GM19238 (cell line): ENCODE measurements around the gene SNCB.

Source experiments
- DNase-seq: peaks from one replicate; pipeline ENCODE4 v3.0.0; 2011; ENCODE audit warnings: low spot score; ENCODE audit not compliant: insufficient read length

The SNCB gene

DNA sequence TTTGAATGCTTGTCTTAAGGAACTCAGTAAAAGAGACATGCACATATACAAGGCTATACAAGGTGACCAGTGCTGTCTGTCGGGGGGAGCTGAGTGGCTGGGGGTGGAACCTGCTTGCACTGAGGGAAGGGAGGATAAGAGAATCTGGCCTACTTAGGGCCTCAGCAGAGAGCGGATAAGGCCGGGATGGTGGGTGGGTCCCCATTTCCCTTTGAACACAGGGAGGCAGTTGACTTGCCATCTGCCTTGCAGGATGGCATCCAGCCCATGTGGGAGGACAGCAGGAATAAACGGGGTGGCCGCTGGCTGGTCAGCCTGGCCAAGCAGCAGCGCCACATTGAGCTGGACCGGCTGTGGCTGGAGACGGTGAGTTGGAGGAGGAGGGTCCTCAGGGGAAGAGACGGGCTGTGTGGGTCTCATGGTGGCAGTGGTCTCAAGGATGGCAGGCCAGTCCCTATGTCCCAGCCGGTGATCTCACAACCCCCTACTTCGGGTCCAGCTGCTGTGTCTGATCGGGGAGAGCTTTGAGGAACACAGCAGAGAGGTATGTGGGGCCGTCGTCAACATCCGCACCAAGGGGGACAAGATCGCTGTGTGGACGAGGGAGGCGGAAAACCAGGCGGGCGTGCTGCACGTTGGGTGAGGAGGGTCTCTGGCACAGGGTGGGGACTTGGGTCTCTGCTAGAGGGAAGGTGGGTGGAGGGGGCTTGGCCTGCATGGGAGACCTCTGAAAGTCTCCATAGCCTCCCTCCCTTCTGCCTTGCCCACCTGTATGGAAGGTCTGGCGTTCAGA lies 14.7 kb upstream of the SNCB start:
- DNase-seq: no peak

DNA sequence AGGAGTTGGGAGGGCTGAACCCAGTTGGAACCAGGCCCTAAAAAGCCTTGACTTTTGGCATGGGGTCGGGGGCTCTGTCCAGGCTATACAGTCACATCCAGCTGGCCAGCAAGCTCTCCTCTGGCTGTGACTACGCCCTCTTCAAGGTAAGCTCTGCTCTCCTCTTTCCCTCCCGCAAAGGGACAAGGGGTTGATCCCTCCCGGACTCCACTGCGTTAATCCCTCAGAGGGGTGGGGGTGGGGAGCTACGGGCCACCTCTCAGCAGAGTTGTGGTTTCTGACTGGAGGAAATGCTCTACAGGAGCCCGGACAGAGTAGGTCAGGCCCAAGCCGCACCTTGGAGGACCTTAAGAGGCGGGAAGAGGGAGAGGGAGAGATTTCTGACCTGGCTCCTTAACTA lies 14.0 kb upstream of the SNCB start:
- DNase-seq: no peak

DNA sequence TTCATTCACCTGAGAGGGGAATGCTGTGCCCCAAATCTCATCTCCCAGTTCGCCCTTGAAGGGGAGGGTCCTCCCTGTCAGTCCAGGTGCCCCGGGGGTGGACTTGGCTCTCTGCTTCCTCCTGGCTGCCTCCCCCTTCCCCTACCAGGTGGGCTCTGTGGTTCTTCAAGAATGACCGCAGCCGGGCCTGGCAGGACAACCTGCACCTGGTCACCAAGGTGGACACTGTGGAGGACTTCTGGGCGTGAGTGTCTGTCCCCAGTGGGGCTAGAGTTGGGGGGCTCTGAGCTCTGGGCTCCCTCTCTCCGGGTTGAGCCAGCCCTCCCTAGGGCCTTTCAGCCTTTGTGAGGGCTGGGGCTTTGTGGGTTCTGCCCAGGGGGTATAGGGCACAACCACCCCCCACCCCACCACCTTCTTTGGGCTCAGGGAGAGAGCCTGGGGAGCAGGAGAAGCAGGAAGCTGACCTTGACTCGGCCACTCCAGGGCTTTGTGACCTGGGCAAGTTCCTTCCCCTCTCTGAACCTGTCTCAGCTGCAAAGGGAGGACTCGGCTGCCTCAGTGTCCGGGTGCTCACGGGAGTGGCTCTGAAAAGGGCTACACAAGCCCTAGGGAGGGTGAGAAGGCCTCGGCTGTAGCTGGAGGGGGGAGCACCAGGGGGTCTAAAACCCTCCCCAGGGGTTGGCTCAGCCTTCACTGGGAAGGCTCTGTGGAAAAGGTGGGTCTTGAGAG lies 13.3 kb upstream of the SNCB start:
- DNase-seq: no peak

DNA sequence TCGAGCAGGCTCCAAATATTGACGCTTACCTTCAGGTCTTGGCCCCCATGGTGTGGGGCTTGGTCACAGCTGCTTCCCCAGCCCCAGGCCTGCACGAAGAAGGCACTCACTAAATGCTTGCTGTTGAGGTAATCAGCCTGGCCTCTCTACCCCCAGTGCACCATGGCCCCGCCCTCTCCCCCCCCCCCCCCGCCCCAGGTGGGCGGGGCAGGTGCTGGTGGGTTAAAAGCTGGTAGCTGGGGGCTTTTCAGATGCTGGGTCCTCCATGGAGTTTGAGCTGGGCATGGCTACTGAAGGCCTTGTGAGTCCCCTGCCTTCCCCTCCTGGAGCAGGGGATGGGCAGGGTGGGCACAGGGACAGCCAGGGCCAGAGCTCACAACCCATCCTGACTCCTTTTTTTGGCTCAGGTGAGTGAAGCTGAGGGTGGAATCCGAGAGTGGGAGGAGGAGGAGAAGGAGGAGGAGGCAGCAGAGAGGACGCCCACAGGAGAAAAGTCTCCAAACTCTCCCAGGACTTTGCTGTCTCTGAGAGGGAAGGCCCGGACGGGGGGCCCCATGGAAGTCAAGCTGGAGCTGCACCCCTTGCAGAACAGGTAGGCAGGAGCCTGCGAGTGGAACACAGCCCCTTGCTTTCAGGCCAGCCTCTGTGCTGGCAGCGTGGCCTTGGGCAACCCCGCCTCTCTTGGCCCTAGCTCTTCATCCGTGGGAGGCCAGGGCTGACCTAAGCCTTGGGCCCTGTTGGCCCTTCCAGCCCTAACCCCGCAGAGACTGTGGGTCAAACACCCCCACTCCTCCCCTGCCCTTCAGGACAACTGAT lies 12.5 kb upstream of the SNCB start:
- DNase-seq: no peak

DNA sequence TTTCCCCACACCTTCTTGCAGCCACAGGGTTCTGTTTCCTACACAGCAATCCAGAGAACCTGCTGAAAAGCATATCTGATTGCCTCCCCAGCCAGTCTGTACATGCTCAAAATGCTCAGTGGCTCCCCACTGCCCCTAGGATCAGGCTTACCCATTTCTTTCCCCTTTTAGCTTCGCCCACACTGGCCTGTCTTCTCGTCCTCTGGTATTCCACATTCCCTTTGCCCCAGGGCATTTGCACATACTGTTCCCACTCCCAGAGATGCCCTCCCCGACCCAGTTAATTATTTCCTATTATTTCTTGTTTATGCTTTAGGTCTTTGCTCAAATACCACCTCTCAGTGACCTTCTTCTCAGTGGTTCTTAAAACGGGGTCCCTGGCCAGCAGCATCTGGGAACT lies 10.3 kb upstream of the SNCB start:
- DNase-seq: no peak

DNA sequence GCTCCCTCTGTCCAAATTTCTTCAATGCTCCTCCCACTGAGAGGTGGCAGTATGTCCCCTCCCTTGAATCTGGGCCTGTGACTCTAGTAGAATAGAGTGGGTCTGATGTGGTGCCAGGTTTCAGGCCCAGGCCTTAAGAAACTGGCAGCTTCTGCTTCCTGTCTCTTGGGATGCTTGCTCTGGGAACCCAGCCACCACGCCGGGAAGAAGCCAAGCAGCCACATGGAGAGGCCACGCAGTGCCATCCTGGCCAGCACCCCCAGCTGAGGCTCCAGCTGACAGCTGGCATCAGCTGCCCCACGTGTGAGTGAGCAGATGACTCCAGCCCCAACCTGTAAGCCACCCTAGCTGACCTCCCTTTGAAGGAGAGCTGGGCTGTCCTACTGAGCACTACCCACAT lies 9.6 kb upstream of the SNCB start:
- no peak for DNase-seq

DNA sequence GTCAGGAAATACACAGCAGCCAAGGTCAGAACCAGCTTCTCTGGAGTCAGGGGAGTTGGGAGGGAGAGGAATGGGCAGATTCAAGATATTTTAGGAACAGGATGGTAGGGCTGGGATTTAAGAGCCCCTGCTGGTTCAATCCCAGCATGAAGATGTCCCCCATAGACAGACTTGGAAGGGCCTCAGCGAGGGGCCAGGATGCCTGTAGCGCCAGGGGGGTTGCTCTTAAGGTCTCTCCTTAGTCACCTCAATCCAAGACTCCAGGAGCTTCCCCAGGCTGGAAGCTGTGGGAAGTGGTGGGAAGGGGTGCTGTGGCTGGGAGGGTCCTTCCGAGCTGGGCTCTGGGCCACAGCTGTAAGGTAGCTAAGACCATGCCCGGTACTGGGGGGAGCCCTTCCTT lies 8.9 kb upstream of the SNCB start:
- no peak for DNase-seq

DNA sequence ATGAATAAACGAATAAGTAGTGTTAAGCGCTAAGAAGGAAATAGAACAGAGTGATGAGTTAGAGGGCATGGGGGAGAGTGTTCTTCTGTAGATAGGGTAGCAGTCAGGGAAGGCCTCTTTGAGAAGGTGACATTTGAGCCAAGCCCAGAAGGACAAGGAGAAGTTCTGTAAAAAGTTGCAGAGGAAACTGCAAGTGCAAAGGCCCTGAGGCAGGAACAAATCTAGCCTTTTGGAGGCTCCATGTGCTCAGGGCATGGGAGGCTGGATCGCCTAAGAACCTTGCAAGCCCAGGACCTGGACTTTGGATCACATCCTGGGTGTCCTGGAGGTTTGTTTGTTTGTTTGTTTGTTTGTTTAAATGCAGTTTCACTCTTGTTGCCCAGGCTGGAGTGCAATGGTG lies 8.1 kb upstream of the SNCB start:
- DNase-seq: no peak

DNA sequence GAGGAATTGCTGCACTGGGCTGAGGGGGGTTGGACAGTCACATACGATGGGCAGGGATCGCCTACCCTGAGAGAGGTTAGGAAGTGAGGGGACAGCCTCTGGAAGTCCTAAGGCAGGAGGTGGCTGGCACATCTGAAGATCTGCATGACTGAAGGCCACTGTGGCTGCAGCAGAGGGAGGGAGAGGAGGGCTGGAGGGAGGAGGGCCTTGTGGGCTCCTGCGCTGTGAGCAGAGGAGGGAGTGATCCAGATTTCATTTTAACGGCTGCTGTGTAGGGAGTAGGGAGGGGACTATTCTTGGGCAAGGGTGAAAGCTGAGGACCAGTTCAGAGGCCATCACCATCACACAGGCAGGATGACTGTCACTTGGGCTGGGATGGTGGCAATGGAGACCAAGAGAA lies 7.2 kb upstream of the SNCB start:
- DNase-seq: no peak

DNA sequence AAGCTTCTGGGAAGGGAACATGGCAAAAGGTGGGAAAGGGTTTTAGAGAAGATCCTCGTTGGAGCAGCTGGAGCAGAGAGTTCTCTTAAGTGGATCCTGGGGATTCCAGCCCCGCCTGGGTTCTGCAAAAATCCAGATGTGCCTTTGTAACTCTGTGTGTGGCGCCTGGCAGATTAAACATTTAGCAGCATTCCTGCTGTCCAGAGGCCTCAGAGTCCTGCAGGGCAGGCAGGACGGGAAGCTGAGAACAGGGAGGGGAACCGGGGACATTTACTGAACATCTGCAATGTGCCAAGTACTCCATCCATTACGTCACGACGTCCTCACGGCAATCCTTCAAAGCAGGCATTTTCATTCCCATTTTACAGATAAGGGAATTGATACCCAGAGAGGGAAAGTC lies 6.1 kb upstream of the SNCB start:
- no peak for DNase-seq

DNA sequence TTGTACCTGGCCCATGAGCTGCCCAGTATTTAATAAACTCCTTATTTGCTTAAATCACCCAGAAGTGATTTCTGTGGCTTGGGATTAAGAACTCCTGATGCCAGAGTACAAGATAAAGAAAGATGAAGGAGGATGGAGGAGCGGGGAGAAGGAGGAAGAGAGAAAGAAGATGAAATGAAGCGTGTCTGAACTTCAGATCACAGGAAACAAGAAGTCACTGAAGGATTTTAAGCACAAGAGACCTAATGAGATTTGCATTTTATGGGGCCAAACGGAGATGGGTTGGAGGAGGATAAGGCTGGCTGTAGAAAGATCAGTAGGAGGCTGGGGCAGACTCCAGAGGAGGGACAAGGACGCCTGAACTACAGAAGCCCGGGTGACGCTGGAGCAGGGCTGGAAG lies 3.3 kb upstream of the SNCB start:
- no peak for DNase-seq

DNA sequence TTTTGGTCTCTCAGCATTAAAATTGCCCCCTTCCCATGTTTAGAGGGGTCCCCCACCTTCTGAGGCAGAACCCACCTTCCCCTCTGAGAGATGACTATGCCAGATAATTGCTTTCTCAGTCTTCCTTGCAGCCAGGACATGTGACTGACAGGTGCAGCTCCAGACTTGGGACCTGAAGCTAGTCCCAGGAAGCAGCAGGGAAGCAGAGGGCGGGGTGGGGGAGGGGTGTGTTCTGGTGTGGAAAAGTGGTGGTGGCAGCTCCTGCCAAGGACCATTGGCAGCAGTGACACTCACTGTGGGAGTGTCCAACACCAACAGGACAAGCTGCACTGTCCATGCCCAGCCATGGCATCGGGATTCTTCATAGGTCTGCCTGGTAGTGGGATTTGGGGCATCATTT lies 2.4 kb upstream of the SNCB start:
- no peak for DNase-seq

DNA sequence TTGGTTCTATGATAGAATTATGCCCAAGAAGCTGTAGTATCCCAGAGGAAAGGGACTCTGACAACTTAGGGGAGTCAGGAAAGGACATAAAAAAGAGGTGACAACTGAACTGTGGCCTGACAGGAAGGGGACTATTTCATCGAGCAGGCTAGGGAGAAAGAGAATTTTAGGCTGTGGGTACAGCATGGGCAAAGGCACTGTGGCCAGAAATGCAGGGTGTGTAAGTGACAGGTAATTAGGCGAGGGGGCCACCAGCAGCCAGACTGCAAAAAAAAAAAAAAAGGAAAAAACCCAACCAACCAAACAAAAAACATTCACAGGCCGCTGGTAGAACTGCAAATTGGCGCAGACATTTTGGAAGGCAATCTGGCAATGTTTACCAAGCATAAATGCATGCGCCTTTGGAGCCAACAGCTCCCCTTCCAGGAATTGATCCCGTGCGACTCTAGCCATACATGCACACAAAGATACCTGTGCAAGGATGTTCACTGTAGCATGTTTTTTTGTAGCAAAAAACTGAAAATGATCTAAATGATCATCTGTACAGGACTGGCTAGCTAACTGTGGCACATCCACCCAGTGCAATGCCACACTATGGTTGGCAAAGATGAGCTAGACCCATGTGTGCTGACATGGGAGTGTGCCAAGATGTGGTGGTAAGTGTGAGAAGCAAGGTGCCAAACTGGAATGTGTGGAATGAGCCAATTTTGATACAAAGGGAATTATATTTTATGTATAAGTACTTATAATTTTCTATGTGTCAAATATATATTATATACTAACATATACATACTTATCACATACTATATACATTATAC lies 1.3 kb upstream of the SNCB start:
- DNase-seq: no peak

DNA sequence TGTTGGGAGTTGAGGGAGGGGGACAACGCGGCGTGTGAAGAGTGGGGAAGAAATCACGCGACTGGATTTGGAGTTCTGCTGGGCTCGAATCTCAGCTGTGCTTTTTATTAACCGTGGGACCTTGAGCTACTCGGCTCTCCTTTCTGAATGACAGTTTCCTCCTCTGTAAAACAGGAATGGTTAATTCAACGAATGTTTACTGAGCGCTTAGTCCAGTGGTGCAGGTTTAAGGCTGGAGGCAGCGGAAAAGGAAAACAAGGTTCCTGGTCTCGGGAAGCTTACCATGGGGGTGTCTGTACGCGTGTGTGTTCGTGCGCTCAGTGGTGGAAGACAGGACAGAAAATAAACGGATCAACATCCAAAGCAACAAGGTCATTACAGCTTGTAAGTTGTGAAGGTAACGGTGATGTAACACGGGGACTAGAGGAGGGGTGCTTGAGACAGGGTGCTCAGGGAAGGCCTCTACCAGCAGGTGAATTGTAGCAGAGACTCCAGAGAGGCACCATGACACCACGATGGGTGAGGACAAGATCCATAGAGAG lies 418 bp upstream of the SNCB start:
- DNase-seq: no peak

DNA sequence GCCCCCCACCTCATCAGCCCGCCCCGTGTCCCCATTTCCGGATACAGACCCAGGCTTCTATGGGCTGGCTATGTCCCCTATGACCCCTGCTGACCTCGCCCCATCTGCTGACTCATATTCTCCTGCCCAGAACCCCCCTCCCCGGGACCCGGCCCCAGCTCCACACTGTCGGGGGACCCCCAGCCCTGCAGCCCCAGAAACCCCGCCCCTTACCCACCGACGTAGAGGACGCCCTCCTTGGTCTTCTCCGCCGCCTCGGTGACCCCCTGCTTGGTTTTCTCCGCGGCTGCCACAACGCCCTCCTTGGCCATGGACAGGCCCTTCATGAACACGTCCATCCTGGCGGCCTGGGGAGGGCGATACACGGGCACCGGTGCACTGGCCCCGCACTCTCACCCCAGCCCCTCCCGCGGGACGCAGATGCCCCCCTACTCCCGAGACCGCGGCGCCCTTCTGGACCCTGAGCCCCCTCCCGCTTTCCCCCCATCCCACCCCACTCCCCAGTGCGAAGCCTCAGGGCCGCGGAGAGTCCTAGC lies 949 bp downstream of the SNCB start:
- no peak for DNase-seq

DNA sequence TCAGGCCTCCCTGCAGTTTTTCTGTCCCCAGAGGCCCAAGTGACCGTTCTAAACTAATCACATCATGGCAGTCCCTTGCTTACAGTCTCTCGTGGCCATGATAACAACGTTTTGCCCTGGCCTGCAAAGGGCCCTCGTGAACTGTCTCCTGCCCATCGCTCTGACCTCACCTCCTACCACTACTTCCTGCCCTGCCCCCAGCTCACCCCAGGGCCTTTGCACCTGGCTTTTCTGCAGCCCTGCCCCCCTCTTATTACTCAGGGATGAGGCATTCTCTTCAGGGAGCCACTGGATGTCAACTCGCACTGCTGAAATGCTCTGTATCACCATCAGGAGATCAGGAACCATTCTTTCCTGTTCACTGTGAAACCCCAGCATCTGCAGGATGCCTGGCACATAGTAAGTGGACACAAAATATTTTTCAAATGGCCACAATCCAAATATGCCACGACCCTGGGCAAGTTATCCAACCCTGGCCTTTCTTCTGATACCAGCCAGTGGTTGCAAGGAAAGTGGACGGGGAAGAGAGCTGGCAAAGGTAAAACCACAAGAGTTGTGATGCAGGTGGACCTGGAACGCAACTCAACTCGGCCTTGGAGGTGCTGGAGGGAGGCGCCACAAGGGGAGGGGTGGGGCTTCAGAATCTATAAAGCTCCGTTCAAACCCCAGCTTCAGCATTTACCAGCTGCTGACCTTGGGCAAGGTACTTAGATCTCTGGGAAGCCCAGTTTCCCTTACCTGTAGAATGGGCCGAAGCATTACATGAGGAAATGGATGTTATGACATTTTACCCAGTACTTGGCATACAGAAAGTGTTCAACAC lies 1.7 kb downstream of the SNCB start:
- no peak for DNase-seq

DNA sequence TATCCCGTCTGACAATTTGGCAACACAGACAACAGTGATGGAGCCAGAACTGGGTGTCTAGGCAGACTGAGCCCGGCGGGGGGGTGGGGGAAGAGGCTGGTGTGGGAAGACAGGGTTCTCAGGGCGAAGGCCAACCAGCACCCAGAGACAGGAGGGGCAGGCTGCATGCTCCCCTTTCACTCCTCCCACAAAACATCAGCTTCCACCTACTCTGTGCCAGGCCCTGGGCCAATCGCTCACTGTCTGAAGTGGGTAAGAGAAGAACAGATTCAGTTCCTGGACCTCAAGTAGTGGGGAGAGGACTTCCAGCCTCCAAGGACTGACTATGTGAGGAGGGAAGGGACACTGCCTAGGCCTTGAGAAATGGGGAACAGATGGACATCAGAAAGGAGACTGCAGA lies 2.8 kb downstream of the SNCB start:
- DNase-seq: no peak

DNA sequence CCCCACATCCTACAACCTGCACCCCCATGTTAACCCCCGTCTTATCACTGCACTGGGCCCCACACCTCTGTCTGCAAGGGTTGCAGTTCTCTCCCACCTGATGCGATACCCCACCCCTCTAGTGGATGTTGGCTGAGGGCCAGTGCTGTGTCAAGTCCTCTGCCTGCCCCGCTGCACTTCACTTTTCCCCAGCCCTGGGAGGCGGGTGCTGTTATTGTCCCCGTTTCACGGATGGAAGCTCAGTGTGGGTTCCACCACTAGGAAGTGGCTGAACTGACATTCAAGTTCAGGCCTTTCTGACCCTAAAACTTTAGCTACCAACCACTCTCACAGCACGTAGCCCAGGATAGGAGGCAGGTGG lies 3.5 kb downstream of the SNCB start:
- DNase-seq: no peak

DNA sequence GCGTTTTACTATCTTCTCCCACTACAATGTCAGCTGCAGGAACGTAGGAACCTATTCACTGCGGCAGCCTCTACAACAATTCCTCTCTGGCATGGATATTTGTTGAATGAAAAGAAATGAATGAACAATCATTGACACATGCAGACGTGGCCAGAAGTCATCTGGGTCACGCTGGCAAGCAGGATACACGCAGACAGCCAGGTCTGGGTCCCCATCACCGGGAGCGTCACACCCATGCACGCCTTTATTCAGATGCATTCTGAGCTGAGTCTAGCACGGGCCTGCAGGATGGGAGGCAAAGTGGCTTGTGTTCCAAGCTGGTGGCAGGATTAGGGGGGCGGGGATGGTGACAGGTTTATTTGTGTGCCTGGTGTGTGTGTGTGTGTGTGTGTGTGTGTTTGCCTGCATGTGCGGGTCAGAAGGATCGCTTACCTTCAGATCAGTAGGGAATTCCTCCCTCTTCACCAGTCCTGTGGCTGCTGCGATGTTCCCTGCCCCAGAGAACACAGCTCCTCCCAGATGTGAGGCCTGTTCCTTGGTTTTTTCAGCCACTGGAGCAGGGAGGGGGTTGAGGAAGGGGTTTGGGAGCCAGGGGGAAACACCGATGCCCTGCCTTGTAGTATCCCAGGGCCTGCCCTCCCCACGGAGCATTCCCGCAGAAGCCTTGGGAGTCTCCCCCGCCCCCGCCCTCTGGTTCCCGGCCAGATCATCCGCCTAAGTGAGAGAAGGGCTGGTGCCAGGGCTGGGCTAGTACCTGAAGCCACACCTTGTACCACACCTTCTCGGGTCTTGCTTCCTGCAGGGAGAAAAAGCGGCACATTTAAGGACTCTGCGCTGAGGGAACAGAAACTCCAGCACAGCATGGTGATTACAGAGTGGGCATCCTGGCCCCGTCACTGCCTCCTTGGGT lies 4.1 kb downstream of the SNCB start:
- DNase-seq: no peak
